HAP-1 (cell line): ENCODE data around the gene LIAS.
"Not testable (repeated sequence)": the region's sequence is repeated elsewhere in the genome, so short reads cannot be mapped to it uniquely, and the experiment has no call there.

Source experiments
- DNase-seq, 2 experiments: peaks; one replicate each; pipeline ENCODE4 v3.0.0-alpha.2; 2016 to 2020; ENCODE audit warnings: low spot score in 2 of 2
- H3K27me3 ChIP-seq: fragments of 250-450 bp; sonication (Bioruptor Pico); 2 replicates; pipeline ENCODE4 v1.5.1; 2020; ENCODE audit warnings: low read depth, mild to moderate bottlenecking, moderate library complexity
- H3K36me3 ChIP-seq: fragments of 250-450 bp; sonication (Bioruptor Pico); replicated peaks from 2 replicates; pipeline ENCODE4 v1.5.1; 2020; ENCODE audit warnings: mild to moderate bottlenecking
- H3K4me1 ChIP-seq: fragments of 250-450 bp; sonication (Bioruptor Pico); 2 replicates; pipeline ENCODE4 v1.5.1; 2020; ENCODE audit warnings: mild to moderate bottlenecking
- H3K4me3 ChIP-seq: fragments of 250-450 bp; sonication (Bioruptor Pico); 2 replicates; pipeline ENCODE4 v1.5.1; 2020; ENCODE audit warnings: mild to moderate bottlenecking, moderate library complexity
- H3K9me3 ChIP-seq: fragments of 250-450 bp; sonication (Bioruptor Pico); 2 replicates; pipeline ENCODE4 v1.5.1; 2020; ENCODE audit warnings: mild to moderate bottlenecking, moderate library complexity
- in situ Hi-C: fragments of 300-500 bp; cut with MboI; formaldehyde crosslinking; loops from 3 replicates; pipeline ENCODE4 v1.14.3; 2020; ENCODE audit warnings: low sequenced_read_pairs, inconsistent platforms, mixed read lengths

The LIAS gene

DNA sequence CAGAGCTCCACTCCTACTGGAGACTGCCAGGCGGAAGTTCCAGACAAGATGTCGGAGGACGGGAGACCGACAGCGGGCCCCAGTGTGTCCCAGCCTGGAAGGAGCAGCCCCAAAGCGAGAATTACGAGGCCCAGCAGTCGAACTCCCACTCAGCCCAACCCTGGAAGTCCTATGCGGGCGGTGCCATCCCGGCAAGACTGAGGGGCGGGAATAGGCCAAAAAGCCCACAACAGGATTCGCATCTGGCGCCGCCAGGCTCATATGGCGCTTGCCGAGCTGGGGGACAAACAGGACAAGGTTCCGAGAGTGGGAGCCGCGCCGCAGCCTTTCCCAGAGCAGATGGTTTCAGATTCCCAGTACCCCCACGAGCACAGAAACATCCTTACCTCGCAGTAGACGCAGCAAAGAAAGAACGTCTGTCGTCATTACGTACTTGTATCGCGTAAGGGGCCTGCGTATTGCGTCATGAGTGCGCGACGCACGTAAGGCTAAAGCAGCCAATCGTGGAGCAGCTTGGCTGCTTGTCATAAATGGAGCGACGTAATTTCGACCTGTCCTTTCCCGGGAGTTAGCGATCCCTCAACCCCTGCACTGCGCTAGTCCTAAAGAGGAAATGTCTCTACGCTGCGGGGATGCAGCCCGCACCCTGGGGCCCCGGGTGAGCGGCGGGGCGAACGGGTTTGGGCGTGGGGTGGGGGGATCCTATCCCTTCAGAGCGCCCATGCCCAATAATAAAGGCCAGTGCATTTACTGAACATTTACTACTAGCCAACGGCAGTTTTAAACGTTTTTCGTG is at the start of gene LIAS, which contains the start of gene RPL9:
Gene LIAS, plus strand, starts transcription at position 552 of the 796 bp plus-strand sequence. Its CDS starts 62 bp downstream, at position 614.
Gene RPL9, minus strand, starts transcription at position 418 of the 796 bp plus-strand sequence. CDS start 483 bp downstream, outside the sequence.
- in situ Hi-C loops, result loop anchor here (25.0 kb wide), 1 partner anchor 854 kb away; no protein-coding TSS in a partner anchor

DNA sequence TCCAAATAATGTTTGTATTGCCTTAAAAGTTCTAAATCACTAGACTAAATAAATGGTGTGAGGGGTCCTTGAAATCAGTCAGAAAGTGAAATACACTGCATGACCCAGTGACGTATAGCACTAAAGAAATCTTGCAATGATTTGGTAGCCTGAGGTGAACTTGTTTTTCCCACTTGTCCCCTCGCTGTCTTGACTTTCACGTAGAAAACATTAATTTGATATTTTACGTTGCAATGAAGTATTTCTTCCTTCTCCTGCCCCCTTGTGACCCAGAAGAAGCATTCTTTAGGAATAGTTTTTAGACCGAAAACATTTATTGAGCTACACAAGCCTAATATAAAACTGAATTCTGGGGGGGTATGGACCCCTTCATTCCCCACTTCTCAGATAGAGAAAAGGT is 48.4 kb upstream of the LIAS start:
- H3K9me3 ChIP-seq, result no peaks in the 10 kb centered on the region
- H3K27me3 ChIP-seq, result no peaks in the 10 kb centered on the region
- no peak overlapping the region for H3K4me3 ChIP-seq
- in situ Hi-C loops, result no loop called here
- peaks cover 3% of the 10 kb centered on the region for H3K4me1 ChIP-seq
- no peaks in the 10 kb centered on the region for H3K36me3 ChIP-seq
- DNase-seq, result no peak

More for the DNA sequence above, at the start of gene LIAS, which contains the start of gene RPL9:
- H3K4me3 ChIP-seq, result peak within 1 kb of the TSS; percentile 92
- peaks cover 82% of the 10 kb centered on the region for H3K36me3 ChIP-seq
- no peaks in the 10 kb centered on the region for H3K9me3 ChIP-seq
- peaks cover 14% of the 10 kb centered on the region for H3K4me1 ChIP-seq
- H3K27me3 ChIP-seq, result no peaks in the 10 kb centered on the region
- DNase-seq, result peak; percentile 94 to 96

DNA sequence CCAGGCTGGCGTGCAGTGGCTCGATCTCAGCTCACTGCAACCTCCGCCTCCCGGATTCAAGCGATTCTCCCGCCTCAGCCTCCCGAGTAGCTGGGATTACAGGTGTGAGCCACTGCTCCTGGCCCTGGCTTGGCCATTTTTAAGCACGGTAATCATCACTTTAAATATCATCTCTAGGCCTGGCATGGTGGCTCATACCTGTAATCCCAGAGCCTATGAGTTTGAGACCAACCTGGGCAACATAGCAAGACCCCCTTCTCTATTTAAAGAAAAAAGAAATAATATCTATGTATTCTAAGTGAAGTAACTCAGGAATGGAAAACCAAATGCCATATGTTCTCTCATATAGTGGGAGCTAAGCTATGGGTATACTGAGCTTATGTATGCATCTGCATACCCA is 47.3 kb upstream of the LIAS start:
- H3K4me1 ChIP-seq, H3K4me3 ChIP-seq, H3K27me3 ChIP-seq, H3K9me3 ChIP-seq, in situ Hi-C loops, H3K36me3 ChIP-seq, DNase-seq: not testable (repeated sequence)

- no peaks in the 10 kb centered on the region for H3K4me1 ChIP-seq
- DNase-seq, result no peak
- no peaks in the 10 kb centered on the region for H3K9me3 ChIP-seq
- in situ Hi-C loops, result no loop called here
- H3K4me3 ChIP-seq, result no peak overlapping the region
- H3K36me3 ChIP-seq, result no peaks in the 10 kb centered on the region
- no peaks in the 10 kb centered on the region for H3K27me3 ChIP-seq
Observed at GRCh38 chr4:39415678-39416283, 43.1 kb upstream of the LIAS start.

DNA sequence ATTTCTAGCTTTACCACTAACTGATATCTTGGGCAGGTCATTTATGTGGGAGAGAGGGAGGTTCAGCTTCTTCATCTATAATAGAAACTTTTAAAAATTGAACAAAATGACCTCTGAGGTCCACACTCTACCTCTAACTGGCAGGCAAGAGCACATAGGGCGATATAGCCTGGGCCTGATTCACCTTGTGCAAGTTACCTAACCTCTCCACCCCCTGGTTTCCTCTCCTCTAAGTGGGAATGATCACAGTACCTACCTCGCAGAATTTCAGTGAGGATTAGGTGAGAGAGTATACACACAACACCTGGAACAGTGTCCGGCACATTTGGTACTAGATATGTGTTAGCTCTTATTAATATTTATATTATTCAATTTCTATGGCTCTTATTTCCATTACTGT is 36.6 kb upstream of the LIAS start:
- in situ Hi-C loops, result no loop called here
- Histone ChIP-seq H3K4me3 (no peak overlapping the region), H3K9me3 (no peaks in the 10 kb centered on the region), H3K4me1 (no peaks in the 10 kb centered on the region), H3K36me3 (no peaks in the 10 kb centered on the region), H3K27me3 (no peaks in the 10 kb centered on the region)
- no peak for DNase-seq

DNA sequence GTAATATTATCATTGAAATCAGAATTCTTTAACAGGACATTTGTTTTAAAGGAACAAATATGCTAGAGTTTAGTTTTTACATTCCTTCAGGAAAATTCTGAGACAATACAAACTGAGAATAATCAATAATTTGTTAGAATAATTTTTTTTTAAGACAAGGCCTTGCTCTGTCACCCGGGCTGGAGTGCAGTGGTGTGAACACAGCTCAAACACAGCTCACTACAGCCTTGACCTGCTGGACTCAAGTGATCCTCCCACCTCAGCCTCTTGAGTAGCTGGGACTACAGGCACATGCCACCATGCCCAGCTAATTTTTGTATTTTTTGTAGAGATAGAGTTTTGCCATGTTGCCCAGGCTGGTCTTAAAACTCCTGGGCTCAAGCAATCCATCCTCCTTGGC is 33.6 kb upstream of the LIAS start:
- DNase-seq, H3K4me1 ChIP-seq, H3K27me3 ChIP-seq, H3K9me3 ChIP-seq, H3K36me3 ChIP-seq, H3K4me3 ChIP-seq: not testable (repeated sequence)
- in situ Hi-C loops, result loop anchor here (25.0 kb wide), 1 partner anchor 538 kb away; no protein-coding TSS in a partner anchor

- peaks cover 11% of the 10 kb centered on the region for H3K4me1 ChIP-seq
- H3K4me3 ChIP-seq, result no peak overlapping the region
- no peak for DNase-seq
- H3K27me3 ChIP-seq, result no peaks in the 10 kb centered on the region
- in situ Hi-C loops, result loop anchor here (25.0 kb wide), 1 partner anchor 539 kb away; no protein-coding TSS in a partner anchor
- H3K9me3 ChIP-seq, result no peaks in the 10 kb centered on the region
- no peaks in the 10 kb centered on the region for H3K36me3 ChIP-seq
Observed at GRCh38 chr4:39426728-39427127, 32.1 kb upstream of the LIAS start.

DNA sequence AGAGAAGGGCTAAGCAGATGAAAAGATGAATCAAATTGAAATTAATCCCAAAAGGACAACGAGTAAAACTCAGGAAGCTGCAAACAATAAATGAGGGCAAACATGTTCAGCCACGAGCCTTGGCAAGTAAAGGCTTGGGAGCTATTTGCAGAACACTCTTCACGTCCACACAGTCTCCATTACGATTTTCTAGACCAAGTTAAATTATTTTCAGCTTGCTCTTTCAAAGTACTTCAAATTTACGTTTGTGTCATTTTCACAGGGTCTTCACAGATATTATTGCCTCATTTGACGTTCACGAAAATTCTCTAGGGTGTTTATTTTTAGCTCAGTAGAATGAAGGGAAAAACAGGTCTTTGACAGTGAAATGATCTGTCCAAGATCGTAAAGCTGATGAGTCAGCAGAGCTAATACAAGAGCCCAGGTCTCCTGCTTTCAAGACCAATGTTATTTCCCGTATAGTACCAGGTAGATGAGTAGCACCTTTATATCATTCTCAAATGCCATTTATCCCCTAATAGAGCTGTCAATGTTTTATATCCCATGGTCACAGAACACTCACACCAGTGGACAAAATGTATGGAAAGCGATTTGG is 31.2 kb upstream of the LIAS start:
- DNase-seq, result no peak
- H3K4me1 ChIP-seq, result peaks cover 11% of the 10 kb centered on the region
- no peak overlapping the region for H3K4me3 ChIP-seq
- H3K27me3 ChIP-seq, result no peaks in the 10 kb centered on the region
- H3K9me3 ChIP-seq, result no peaks in the 10 kb centered on the region
- in situ Hi-C loops, result loop anchor here (25.0 kb wide), 1 partner anchor 540 kb away; no protein-coding TSS in a partner anchor
- H3K36me3 ChIP-seq, result no peaks in the 10 kb centered on the region

DNA sequence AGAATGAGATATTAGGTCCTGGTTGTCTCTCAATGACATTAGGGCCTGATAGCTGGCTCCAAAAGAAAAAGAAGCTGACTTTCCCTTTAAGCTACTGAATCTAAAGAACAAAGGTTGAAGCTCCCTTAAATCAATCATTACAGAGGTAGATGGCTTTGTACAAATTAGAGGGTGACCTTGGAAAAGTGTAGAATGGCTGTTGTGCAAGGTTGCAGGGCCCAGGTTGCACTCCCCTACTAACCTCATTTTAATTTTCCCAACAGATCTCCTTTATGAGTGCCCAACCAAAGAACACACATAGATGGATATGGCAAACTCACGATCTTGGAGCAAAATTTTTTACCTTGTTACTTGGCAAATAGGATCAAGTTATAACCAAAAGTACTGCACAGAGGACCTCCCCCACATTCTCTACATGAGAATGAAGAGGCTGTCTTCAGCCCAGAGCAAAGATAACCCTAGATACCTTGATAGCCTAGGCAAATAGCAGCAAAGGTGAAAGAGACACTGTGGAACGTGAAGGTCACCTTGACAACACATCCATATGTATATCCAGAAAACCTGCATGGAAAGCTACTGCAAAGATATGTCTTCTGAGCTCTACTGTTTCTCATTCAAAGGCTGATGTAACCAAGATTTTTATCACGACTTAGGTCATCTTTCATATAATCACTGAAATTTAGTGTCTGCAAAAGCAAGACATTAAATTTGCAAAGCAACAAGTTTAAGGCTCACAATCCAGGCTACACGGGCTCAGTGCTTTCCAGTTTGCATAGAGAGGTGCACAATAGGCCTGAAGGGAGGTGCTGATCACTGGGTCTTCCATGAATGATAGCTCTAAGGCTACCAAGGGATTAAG is 29.2 kb upstream of the LIAS start:
- H3K4me3 ChIP-seq, result no peak overlapping the region
- in situ Hi-C loops, result loop anchor here (25.0 kb wide), 1 partner anchor 542 kb away; no protein-coding TSS in a partner anchor
- DNase-seq, result peak in 1 of 2 experiments; percentile 24
- no peaks in the 10 kb centered on the region for H3K9me3 ChIP-seq
- peaks cover 11% of the 10 kb centered on the region for H3K4me1 ChIP-seq
- H3K27me3 ChIP-seq, result no peaks in the 10 kb centered on the region
- no peaks in the 10 kb centered on the region for H3K36me3 ChIP-seq

DNA sequence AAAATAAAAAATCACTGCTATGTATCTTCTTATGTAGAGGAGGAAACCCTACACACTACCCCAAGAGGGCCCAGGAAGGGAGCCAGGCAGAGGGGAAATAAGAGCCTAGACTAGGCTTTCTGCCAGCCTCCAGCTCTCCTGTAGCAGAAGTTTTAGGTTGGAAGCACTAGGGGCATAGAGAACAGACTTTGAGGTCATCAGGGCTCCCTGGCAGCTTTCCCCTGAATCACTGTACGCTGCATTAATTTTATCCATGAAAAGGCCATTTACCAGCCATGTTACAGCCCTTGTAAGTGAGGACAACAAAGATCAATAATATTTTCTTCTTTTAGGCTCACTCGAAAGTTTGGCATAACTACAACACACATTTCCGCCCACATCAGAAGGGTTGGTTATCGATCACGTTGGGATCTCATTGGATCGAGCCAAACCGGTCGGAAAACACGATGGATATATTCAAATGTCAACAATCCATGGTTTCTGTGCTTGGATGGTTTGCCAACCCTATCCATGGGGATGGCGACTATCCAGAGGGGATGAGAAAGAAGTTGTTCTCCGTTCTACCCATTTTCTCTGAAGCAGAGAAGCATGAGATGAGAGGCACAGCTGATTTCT is 24.9 kb upstream of the LIAS start:
- DNase-seq, result no peak
- in situ Hi-C loops, result loop anchor here (25.0 kb wide), 1 partner anchor 547 kb away; no protein-coding TSS in a partner anchor
- Histone ChIP-seq H3K36me3 (no peaks in the 10 kb centered on the region), H3K4me1 (peaks cover 11% of the 10 kb centered on the region), H3K27me3 (no peaks in the 10 kb centered on the region), H3K4me3 (no peak overlapping the region), H3K9me3 (no peaks in the 10 kb centered on the region)

GRCh38 chr4:39435659-39436563 is 22.9 kb upstream of the LIAS start:
- Histone ChIP-seq H3K4me3 (no peak overlapping the region), H3K27me3 (no peaks in the 10 kb centered on the region), H3K4me1 (no peaks in the 10 kb centered on the region), H3K36me3 (no peaks in the 10 kb centered on the region), H3K9me3 (no peaks in the 10 kb centered on the region)
- DNase-seq, result peak in 1 of 2 experiments; percentile 54
- in situ Hi-C loops, result loop anchor here (25.0 kb wide), 1 partner anchor 549 kb away; no protein-coding TSS in a partner anchor

- no peak for DNase-seq
- Histone ChIP-seq H3K27me3 (no peaks in the 10 kb centered on the region), H3K9me3 (no peaks in the 10 kb centered on the region), H3K4me1 (no peaks in the 10 kb centered on the region), H3K4me3 (no peak overlapping the region), H3K36me3 (no peaks in the 10 kb centered on the region)
- in situ Hi-C loops, result loop anchor here (25.0 kb wide), 1 partner anchor 554 kb away; no protein-coding TSS in a partner anchor
Observed at GRCh38 chr4:39441593-39441992, 17.3 kb upstream of the LIAS start.
